ENCODE measurements around the gene TUG1.

The TUG1 gene

DNA sequence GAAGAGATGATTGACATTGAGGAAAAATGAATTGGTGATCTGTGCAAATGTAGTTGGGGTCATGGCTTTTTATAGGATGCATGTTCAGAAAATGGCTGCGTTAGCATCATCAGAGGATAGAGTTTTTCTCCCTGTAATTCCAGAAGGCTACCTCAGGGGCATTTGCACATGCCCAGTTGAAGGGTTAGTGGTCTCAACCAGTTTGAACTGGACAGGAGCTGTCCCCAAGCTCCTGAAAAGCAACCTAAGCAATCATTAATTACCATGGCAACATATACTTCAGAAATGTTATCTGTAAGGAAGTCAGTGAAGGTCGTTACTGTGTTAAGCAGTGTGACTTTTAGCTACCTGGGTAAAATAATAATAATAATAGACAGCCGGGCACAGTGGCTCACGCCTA, 29.3 kb downstream of the TUG1 start:
- H3K4me3 ChIP-seq (ENCODE audit: low read depth, low read length) = no peak overlapping the region
- H3K79me2 ChIP-seq (ENCODE audit: control insufficient read depth, insufficient read depth, low read length, unreplicated experiment) = no peaks in the 10 kb centered on the region
- H3K27me3 ChIP-seq (ENCODE audit: insufficient read depth, low read length) = no peaks in the 10 kb centered on the region; the same call in 1 of the 2 replicates
- H2AFZ ChIP-seq (ENCODE audit: low read length, unreplicated experiment) = no peak overlapping the region
- H3K27ac ChIP-seq (ENCODE audit: low read depth, low read length) = no peak overlapping the region
- H3K4me1 ChIP-seq (ENCODE audit: control insufficient read depth, insufficient read depth, low read length, unreplicated experiment) = no peaks in the 10 kb centered on the region
- no peaks in the 10 kb centered on the region for H3K36me3 ChIP-seq (ENCODE audit: insufficient read depth, low read length)

DNA sequence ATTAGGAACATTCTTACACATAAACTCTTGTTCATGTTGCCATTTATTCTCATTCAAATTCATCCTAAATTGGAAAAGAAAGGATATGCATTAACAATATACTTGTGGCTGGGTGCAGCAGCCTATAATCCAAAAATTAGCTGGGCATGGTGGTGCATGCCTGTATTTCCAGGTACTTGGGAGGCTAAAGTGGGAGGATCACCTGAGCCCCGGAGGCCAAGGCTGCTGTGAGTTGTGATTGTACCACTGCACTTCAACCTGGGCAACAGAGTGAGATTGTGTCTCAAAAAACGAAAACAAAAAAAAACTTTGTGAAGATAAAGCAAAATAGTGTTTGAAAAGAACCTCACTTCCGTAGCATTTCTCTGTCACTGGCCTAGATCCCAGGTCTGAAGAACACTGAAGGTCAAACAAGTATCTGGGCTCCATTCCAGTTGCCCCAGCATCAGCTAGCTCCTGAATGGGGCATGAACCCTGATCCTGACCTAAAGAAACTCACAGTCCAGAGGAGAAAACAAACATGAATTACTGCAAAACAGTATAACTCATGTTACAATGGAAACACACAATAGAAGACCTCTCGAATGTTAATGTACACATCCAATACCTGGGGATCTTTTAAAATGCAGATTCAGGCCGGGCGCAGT, 32.2 kb downstream of the TUG1 start:
- H3K36me3 ChIP-seq (ENCODE audit: insufficient read depth, low read length) = no peaks in the 10 kb centered on the region
- H3K27me3 ChIP-seq (ENCODE audit: insufficient read depth, low read length) = no peaks in the 10 kb centered on the region; the same call in 1 of the 2 replicates
- no peaks in the 10 kb centered on the region for H3K4me1 ChIP-seq (ENCODE audit: control insufficient read depth, insufficient read depth, low read length, unreplicated experiment)
- no peak overlapping the region for H3K27ac ChIP-seq (ENCODE audit: low read depth, low read length)
- no peak overlapping the region for H2AFZ ChIP-seq (ENCODE audit: low read length, unreplicated experiment)
- H3K4me3 ChIP-seq (ENCODE audit: low read depth, low read length) = no peak overlapping the region
- no peaks in the 10 kb centered on the region for H3K79me2 ChIP-seq (ENCODE audit: control insufficient read depth, insufficient read depth, low read length, unreplicated experiment)

DNA sequence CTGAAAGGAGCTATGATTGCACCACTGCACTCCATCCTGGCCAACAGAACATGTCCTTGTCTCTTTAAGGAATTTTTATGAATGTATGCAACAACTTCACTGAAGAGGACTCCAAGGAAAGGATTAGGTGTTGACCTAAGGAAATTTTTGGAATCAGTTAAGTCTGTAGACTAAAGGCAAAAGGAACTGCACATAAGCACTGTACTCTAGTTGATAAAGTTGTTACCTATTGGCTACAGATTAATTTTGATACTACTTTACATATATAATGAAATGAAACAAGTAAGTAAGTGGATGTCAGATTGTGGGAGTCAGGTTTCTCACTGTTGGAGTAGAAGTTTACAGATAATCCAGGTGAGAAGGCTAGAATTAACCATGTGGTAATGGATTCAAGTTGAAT, 36.5 kb downstream of the TUG1 start:
- Histone ChIP-seq H2AFZ (ENCODE audit: low read length, unreplicated experiment) (no peak overlapping the region), H3K4me3 (ENCODE audit: low read depth, low read length) (no peak overlapping the region), H3K79me2 (ENCODE audit: control insufficient read depth, insufficient read depth, low read length, unreplicated experiment) (no peaks in the 10 kb centered on the region), H3K4me1 (ENCODE audit: control insufficient read depth, insufficient read depth, low read length, unreplicated experiment) (no peaks in the 10 kb centered on the region), H3K36me3 (ENCODE audit: insufficient read depth, low read length) (no peaks in the 10 kb centered on the region), H3K27ac (ENCODE audit: low read depth, low read length) (no peak overlapping the region), H3K27me3 (ENCODE audit: insufficient read depth, low read length) (no peaks in the 10 kb centered on the region; the same call in 1 of the 2 replicates)

DNA sequence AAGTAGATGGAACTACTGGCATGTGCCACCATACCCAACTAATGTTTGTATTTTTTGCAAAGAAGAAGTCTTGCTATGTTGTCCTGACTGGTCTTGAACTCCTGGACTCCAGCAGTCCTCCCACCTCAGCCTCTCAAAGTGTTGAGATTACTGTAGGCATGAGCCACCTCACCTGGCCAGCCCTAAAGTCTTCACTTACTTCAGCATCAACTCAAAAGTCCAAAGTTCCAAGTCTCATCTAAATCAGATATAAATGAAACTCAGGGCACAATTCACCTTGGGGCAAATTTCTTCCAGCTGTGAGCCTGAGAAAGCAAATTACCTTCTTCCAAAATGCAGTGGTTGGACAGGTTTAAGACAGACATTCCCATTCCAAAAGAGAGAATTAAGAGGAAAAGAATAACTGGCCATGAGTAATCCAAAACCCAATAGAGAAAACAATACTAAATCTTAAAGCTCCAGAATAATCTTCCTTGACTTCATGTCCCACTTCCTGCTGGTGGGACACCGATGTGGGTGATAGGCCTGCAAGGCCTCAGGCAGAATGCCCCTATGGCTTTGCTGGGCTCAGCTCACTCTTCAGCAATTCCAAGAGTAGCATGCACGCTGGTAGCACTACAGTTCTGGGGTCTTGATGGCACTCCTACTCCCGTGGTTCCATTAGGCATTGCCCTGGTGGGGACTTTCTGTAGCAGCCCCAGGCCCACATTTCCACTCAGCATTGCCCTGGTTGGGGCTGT, 50.3 kb downstream of the TUG1 start:
- Histone ChIP-seq H3K4me1 (ENCODE audit: control insufficient read depth, insufficient read depth, low read length, unreplicated experiment) (no peaks in the 10 kb centered on the region), H3K27me3 (ENCODE audit: insufficient read depth, low read length) (peaks cover 3% of the 10 kb centered on the region; the same call in 1 of the 2 replicates), H3K79me2 (ENCODE audit: control insufficient read depth, insufficient read depth, low read length, unreplicated experiment) (no peaks in the 10 kb centered on the region), H2AFZ (ENCODE audit: low read length, unreplicated experiment) (no peak overlapping the region), H3K4me3 (ENCODE audit: low read depth, low read length) (no peak overlapping the region), H3K36me3 (ENCODE audit: insufficient read depth, low read length) (no peaks in the 10 kb centered on the region), H3K27ac (ENCODE audit: low read depth, low read length) (no peak overlapping the region)

DNA sequence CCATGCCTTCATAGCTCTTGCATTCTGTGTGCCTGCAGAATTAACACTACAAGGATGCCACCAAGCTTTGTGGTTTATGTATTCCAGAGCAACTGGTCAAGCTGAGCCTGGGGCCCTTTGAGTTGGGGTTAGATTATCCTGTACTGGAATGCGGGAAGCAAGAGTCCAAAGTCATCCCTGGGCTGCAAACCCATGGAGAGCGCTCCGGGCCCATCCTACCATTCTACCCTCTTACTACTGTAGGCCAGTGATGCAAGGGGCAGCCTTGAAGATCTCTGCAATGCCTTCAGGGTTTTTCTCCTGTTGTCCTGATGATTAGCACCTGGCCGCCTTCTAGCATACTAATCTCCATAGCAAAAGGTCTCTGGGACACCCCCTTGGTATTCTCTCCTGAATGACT, 51.3 kb downstream of the TUG1 start:
- H3K27ac ChIP-seq (ENCODE audit: low read depth, low read length) = no peak overlapping the region
- H3K79me2 ChIP-seq (ENCODE audit: control insufficient read depth, insufficient read depth, low read length, unreplicated experiment) = no peaks in the 10 kb centered on the region
- H3K4me1 ChIP-seq (ENCODE audit: control insufficient read depth, insufficient read depth, low read length, unreplicated experiment) = no peaks in the 10 kb centered on the region
- no peaks in the 10 kb centered on the region for H3K36me3 ChIP-seq (ENCODE audit: insufficient read depth, low read length)
- no peak overlapping the region for H3K4me3 ChIP-seq (ENCODE audit: low read depth, low read length)
- H2AFZ ChIP-seq (ENCODE audit: low read length, unreplicated experiment) = no peak overlapping the region
- no peaks in the 10 kb centered on the region for H3K27me3 ChIP-seq (ENCODE audit: insufficient read depth, low read length)

DNA sequence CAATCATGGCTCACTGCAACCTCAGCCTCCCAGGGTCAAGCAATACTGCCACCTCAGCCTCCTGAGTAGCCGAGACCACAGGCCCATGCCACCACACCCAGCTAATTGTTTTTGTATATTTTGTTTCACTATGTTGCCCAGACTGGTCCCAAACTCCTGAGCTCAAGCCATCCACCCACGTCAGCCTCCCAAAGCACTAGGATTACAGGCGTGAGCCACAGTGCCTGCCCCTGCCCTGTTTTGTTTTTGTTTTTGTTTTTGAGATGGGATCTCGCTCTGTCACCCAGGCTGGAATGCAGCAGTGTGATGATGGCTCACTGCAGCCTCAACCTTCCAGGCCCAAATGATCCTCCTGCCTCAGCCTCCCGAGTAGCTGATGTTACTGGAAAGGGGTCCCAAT, 53.5 kb downstream of the TUG1 start:
- H2AFZ ChIP-seq (ENCODE audit: low read length, unreplicated experiment) = no peak overlapping the region
- no peak overlapping the region for H3K27ac ChIP-seq (ENCODE audit: low read depth, low read length)
- H3K4me3 ChIP-seq (ENCODE audit: low read depth, low read length) = no peak overlapping the region
- H3K79me2 ChIP-seq (ENCODE audit: control insufficient read depth, insufficient read depth, low read length, unreplicated experiment) = no peaks in the 10 kb centered on the region
- no peaks in the 10 kb centered on the region for H3K27me3 ChIP-seq (ENCODE audit: insufficient read depth, low read length)
- no peaks in the 10 kb centered on the region for H3K4me1 ChIP-seq (ENCODE audit: control insufficient read depth, insufficient read depth, low read length, unreplicated experiment)
- no peaks in the 10 kb centered on the region for H3K36me3 ChIP-seq (ENCODE audit: insufficient read depth, low read length)
